HEK293T (cell line): ENCODE results near the gene CCDC170.

Source experiments
- CTCF ChIA-PET: fragments of 350-600 bp; formaldehyde crosslinking; extraction: SDS; loops from one replicate; lab custom pipeline; 2021; ENCODE audit warnings: antibody characterized with exemption, inconsistent platforms; lab: Yijun Ruan, JAX
- POLR2A ChIA-PET: fragments of 350-600 bp; formaldehyde crosslinking; extraction: SDS; loops from one replicate; lab custom pipeline; 2020; ENCODE audit warnings: antibody characterized with exemption, inconsistent platforms; lab: Yijun Ruan, JAX
- DNase-seq: peaks from one replicate; pipeline ENCODE4 v3.0.0; 2012; ENCODE audit warnings: mixed read lengths; ENCODE audit errors: extremely low spot score
- ARNT ChIP-seq: fragments of 450-650 bp; IDR thresholded peaks from 2 replicates; pipeline ENCODE4 v1.6.1; 2017; ENCODE audit warnings: mild to moderate bottlenecking
- BHLHE40 ChIP-seq: fragments of 450-650 bp; IDR thresholded peaks from 2 replicates; pipeline ENCODE4 v1.6.1; 2016; ENCODE audit warnings: mild to moderate bottlenecking, moderate library complexity, borderline replicate concordance
- CTBP1 ChIP-seq: fragments of 450-650 bp; IDR thresholded peaks from 2 replicates; pipeline ENCODE4 v1.6.1; 2016; ENCODE audit warnings: borderline replicate concordance
- ELF4 ChIP-seq: fragments of 450-650 bp; IDR thresholded peaks from 2 replicates; pipeline ENCODE4 v1.6.1; 2017; ENCODE audit warnings: antibody characterized with exemption
- FOXA1 ChIP-seq: fragments of 450-650 bp; IDR thresholded peaks from 2 replicates; pipeline ENCODE4 v1.6.1; 2016; ENCODE audit warnings: mild to moderate bottlenecking
- FOXK2 ChIP-seq: fragments of 450-650 bp; IDR thresholded peaks from 2 replicates; pipeline ENCODE4 v1.6.1; 2016; ENCODE audit warnings: mild to moderate bottlenecking
- FOXM1 ChIP-seq: fragments of 450-650 bp; IDR thresholded peaks from 2 replicates; pipeline ENCODE4 v1.6.1; 2017; ENCODE audit warnings: mild to moderate bottlenecking, borderline replicate concordance
- HDGF ChIP-seq: fragments of 450-650 bp; IDR thresholded peaks from 2 replicates; pipeline ENCODE4 v1.6.1; 2017; ENCODE audit warnings: antibody characterized with exemption, borderline replicate concordance
- L3MBTL2 ChIP-seq: fragments of 450-650 bp; conservative IDR thresholded peaks from 2 replicates; pipeline ENCODE4 v1.6.1; 2016; ENCODE audit warnings: mild to moderate bottlenecking
- LEF1 ChIP-seq: fragments of 450-650 bp; IDR thresholded peaks from 2 replicates; pipeline ENCODE4 v1.6.1; 2017; ENCODE audit warnings: mild to moderate bottlenecking, borderline replicate concordance
- NFRKB ChIP-seq: fragments of 450-650 bp; IDR thresholded peaks from 2 replicates; pipeline ENCODE4 v1.6.1; 2016; ENCODE audit warnings: mild to moderate bottlenecking, moderate library complexity
- SP1 ChIP-seq: fragments of 450-650 bp; IDR thresholded peaks from 2 replicates; pipeline ENCODE4 v1.6.1; 2017
- SUZ12 ChIP-seq: fragments of 450-650 bp; IDR thresholded peaks from 2 replicates; pipeline ENCODE4 v1.6.1; 2016; ENCODE audit warnings: mild to moderate bottlenecking
- TARDBP ChIP-seq: fragments of 450-650 bp; IDR thresholded peaks from 2 replicates; pipeline ENCODE4 v1.6.1; 2016
- ZNF384 ChIP-seq: fragments of 450-650 bp; IDR thresholded peaks from 2 replicates; pipeline ENCODE4 v1.6.1; 2016
- TF ChIP-seq, protein P1 (sequence below): fragments of 450-650 bp; IDR thresholded peaks from 2 replicates; pipeline ENCODE4 v1.6.1; 2016

CCDC170 gene

DNA sequence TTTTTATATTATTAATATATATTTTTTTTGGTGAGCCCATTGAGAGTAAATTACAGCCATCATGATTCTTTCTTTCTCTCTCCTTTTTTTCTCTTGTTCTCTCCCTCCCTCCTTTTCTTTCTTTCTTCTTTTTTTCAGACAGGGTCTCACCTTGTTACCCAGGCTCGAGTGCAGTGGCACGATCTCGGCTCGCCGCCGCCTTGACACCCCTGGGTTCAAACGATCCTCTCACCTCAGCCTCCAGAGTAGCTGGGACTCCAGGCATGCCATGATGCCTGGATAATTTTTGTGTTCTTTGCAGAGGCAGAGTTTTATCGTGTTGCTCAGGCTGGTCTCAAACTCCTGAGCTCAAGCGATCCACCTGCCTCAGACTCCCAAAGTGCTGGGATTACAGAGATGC lies 1.6 kb downstream of the CCDC170 start:
- DNase-seq, result no peak
- TF ChIP-seq FOXK2 (no peak), FOXM1 (no peak), ARNT (no peak), TARDBP (no peak), SP1 (no peak), ELF4 (no peak), SUZ12 (no peak)
- ChIA-PET CTCF (no interaction called here), POLR2A (no interaction called here)

DNA sequence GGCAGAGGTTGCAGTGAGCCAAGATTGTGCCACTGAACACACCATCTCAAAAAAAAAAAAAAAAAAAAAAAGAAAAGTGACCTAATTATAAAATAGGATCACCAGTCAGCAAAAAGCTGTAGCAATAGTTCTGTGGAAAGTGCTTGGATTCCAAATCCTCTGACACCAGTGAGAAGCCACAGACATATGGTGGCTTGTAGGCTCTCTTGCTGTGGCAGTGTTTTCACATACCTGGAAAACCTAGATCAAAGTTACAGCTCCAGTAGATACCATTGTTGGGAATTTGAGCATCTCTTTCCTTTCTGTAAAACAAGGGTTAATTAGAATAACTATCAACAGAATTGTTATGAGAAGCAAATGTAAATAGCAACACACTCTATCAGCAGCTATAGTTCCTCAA lies 4.1 kb downstream of the CCDC170 start:
- TF ChIP-seq, protein P1, sequence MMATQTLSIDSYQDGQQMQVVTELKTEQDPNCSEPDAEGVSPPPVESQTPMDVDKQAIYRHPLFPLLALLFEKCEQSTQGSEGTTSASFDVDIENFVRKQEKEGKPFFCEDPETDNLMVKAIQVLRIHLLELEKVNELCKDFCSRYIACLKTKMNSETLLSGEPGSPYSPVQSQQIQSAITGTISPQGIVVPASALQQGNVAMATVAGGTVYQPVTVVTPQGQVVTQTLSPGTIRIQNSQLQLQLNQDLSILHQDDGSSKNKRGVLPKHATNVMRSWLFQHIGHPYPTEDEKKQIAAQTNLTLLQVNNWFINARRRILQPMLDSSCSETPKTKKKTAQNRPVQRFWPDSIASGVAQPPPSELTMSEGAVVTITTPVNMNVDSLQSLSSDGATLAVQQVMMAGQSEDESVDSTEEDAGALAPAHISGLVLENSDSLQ, result no peak
- TF ChIP-seq FOXA1 (no peak), L3MBTL2 (no peak), BHLHE40 (no peak)

DNA sequence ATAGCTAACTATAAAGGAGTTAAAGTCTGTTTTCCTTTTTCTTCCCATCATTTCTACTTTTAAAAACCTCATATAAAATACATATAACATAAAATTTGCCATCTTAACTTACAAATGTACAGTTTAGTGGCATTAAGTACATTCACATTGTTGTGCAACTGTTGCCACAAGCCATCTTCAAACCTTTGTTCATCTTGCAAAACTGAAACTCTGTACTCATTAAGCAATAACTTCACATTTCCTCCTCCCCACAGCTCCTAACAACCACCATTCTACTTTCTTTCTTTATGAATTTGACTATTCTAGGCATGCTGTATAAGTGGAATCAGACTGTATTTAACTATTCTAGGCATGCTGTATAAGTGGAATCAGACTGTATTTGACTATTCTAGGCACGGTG lies 4.5 kb downstream of the CCDC170 start:
- POLR2A ChIA-PET, result no interaction called here
- CTCF ChIA-PET, result no interaction called here
- no peak for DNase-seq
- TF ChIP-seq, protein P1, result no peak
- TF ChIP-seq ELF4 (no peak), FOXA1 (no peak), SUZ12 (no peak)

More for the DNA sequence above, 4.1 kb downstream of the CCDC170 start:
- ChIA-PET POLR2A (no interaction called here), CTCF (no interaction called here)
- DNase-seq, result no peak

DNA sequence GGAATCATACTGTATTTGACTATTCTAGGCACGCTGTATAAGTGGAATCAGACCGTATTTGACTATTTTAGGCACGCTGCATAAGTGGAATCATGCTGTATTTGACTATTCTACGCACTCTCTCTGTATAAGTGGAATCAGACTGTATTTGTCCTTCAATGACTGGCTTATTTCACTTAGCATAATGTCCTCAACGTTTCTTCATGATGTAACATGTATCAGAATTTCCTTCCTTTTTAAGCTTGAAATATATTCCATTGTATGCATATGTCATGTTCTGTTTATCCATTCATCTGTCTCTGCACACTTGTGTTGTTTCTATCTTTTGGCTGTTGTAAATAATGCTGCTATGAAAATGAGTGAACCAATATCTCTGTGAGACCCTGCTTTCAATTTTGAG lies 5.7 kb downstream of the CCDC170 start:
- no peak for DNase-seq
- CTCF ChIA-PET, result no interaction called here
- POLR2A ChIA-PET, result no interaction called here
- no peak for TF ChIP-seq BHLHE40
- no peak for TF ChIP-seq CTBP1
- TF ChIP-seq LEF1, result no peak
- no peak for TF ChIP-seq TARDBP
- TF ChIP-seq SUZ12, result no peak
- TF ChIP-seq ZNF384, result no peak
- TF ChIP-seq SP1, result no peak
- TF ChIP-seq FOXA1, result no peak
- no peak for TF ChIP-seq HDGF
- no peak for TF ChIP-seq FOXK2

DNA sequence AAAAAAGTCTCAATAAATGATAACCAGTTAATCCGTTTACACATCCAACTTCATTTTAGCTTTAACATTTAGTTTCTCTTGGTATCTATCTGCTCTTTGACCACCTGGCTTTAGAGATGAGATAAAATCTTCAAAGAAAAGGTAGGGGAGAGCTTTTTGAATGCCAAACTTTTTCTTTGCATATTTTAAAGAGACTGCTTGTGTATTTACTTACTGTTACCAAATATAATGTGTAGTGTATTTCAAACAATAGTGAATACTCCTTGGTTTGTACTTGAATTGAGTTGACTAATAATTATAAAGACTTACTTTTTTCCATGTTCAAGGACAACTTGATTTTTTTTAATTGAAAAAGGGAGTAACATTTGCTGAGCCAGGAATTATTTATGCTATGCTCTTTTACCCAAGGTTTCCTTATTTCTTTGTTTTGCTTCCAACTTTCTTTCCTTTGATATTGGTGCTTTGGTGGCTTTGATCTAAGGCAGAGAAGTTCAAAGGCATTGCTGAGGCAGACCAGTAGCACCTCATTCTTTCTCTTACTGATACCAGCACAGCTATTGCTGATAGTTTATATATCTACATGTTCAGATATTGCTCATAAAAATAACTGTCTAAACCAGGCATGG lies 7.8 kb downstream of the CCDC170 start:
- CTCF ChIA-PET, result no interaction called here
- TF ChIP-seq FOXK2 (no peak), ARNT (no peak), SUZ12 (no peak), HDGF (no peak), CTBP1 (no peak), ZNF384 (no peak), SP1 (no peak), TARDBP (no peak), ELF4 (no peak), LEF1 (no peak), NFRKB (no peak), FOXM1 (no peak), L3MBTL2 (no peak), BHLHE40 (no peak), FOXA1 (no peak)
- TF ChIP-seq, protein P1, result no peak
- POLR2A ChIA-PET, result no interaction called here
- no peak for DNase-seq

DNA sequence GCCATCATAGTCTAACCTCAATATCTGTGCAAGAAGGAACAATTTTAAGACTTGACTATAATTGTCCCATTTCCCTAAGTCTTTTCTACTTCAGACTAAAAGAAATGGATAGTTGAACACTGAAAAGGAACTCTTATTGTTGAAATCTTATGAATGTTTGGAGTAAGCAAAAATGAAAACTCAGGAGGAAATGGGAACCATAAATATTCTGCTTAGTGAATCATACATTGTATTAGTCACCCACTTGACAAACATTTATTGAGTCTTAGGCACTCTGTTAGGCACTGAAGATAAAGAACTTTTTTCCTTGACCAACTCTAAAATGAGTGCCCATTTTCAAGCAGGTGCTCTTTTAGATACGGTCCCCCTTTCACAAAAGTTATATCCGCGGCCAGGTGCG lies 8.7 kb downstream of the CCDC170 start:
- no peak for DNase-seq
- POLR2A ChIA-PET, result no interaction called here
- CTCF ChIA-PET, result no interaction called here
- TF ChIP-seq SUZ12, result no peak
- no peak for TF ChIP-seq ELF4
- no peak for TF ChIP-seq ZNF384
- no peak for TF ChIP-seq FOXK2
- no peak for TF ChIP-seq BHLHE40
- TF ChIP-seq LEF1, result no peak
- TF ChIP-seq HDGF, result no peak
- no peak for TF ChIP-seq SP1
- no peak for TF ChIP-seq CTBP1
- no peak for TF ChIP-seq NFRKB
- TF ChIP-seq FOXM1, result no peak
- TF ChIP-seq ARNT, result no peak
- TF ChIP-seq TARDBP, result no peak
- no peak for TF ChIP-seq FOXA1
- TF ChIP-seq L3MBTL2, result no peak
- TF ChIP-seq, protein P1, result no peak
